ENCODE measurements around the gene IL1A. TPM values are rescaled to one million over a fixed set of nuclear protein-coding genes. Genes with fewer than 3 reads are reported as not detected.

The IL1A gene
- polyA plus RNA-seq, 1 of the 3 experiments (the other 2 are of a cell fraction) = not detected

- H3K79me2 ChIP-seq (ENCODE audit: insufficient read depth) = no peaks in the 10 kb centered on the region
- H3K9ac ChIP-seq = no peak overlapping the region
- H3K27ac ChIP-seq (ENCODE audit: low read depth in 2 of 2, low read length in 1 of 2) = no peak overlapping the region
- ChIA-PET POLR2A (no interaction called here), CTCF (no interaction called here)
- H3F3A ChIP-seq (replicated peaks; ENCODE audit: insufficient read depth) = no peaks in the 10 kb centered on the region
- H3K4me3 ChIP-seq (ENCODE audit: low read depth in 2 of 2, low read length in 1 of 2) = no peak overlapping the region
- no peaks in the 10 kb centered on the region for H3K27me3 ChIP-seq (ENCODE audit: insufficient read depth)
- no peaks in the 10 kb centered on the region for H4K20me1 ChIP-seq (ENCODE audit: insufficient read depth)
- 89% methylated on average over 3 of the region's 3 CpGs for WGBS (ENCODE audit: low lambda C conversion rate)
- no peak for DNase-seq
- no peaks in the 10 kb centered on the region for H3K9me2 ChIP-seq
- H3K36me3 ChIP-seq (replicated peaks in 1 of 2; ENCODE audit: control insufficient read depth in 1 of 2, insufficient read depth in 2 of 2, low read length in 1 of 2) = no peaks in the 10 kb centered on the region
- no peaks in the 10 kb centered on the region for H3K4me1 ChIP-seq (ENCODE audit: control insufficient read depth in 1 of 2, insufficient read depth in 2 of 2, low read depth in 1 of 2, low read length in 1 of 2)
- no peak overlapping the region for H3K4me2 ChIP-seq
- H3K9me3 ChIP-seq = no peaks in the 10 kb centered on the region
- TF ChIP-seq MAX (IDR thresholded peaks at IDR 0.05; ENCODE audit: low read depth) (no peak), ELF1 (IDR thresholded peaks at IDR 0.05) (no peak), SMC3 (IDR thresholded peaks at IDR 0.05; ENCODE audit: low read depth, low read length) (no peak), SIN3A (IDR thresholded peaks at IDR 0.05; ENCODE audit: borderline replicate concordance, low read depth, low read length) (no peak), JUND (IDR thresholded peaks at IDR 0.05) (no peak), PBX3 (IDR thresholded peaks at IDR 0.05) (no peak), MEF2A (IDR thresholded peaks at IDR 0.05; ENCODE audit: borderline replicate concordance, low read depth) (no peak), NRF1 (IDR thresholded peaks at IDR 0.05; ENCODE audit: low read depth, low read length) (no peak), TCF12 (IDR thresholded peaks at IDR 0.05) (no peak), RXRA (IDR thresholded peaks at IDR 0.05; ENCODE audit: borderline replicate concordance, low read depth) (no peak), RAD21 (IDR thresholded peaks at IDR 0.05; ENCODE audit: low read length) (no peak), GABPA (IDR thresholded peaks at IDR 0.05; ENCODE audit: low read depth) (no peak), RCOR1 (IDR thresholded peaks at IDR 0.05; ENCODE audit: low read length) (no peak), FOSL2 (IDR thresholded peaks at IDR 0.05; ENCODE audit: borderline replicate concordance, low read depth) (no peak), NFIC (IDR thresholded peaks at IDR 0.05; ENCODE audit: borderline replicate concordance) (no peak), EP300 (IDR thresholded peaks at IDR 0.05; ENCODE audit: borderline replicate concordance in 1 of 2, low read depth in 1 of 2, low read length in 1 of 2) (no peak)
- TF ChIP-seq, protein P1, sequence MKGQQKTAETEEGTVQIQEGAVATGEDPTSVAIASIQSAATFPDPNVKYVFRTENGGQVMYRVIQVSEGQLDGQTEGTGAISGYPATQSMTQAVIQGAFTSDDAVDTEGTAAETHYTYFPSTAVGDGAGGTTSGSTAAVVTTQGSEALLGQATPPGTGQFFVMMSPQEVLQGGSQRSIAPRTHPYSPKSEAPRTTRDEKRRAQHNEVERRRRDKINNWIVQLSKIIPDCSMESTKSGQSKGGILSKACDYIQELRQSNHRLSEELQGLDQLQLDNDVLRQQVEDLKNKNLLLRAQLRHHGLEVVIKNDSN (IDR thresholded peaks at IDR 0.05; ENCODE audit: borderline replicate concordance, low read depth) = no peak
- TF ChIP-seq, protein P2, sequence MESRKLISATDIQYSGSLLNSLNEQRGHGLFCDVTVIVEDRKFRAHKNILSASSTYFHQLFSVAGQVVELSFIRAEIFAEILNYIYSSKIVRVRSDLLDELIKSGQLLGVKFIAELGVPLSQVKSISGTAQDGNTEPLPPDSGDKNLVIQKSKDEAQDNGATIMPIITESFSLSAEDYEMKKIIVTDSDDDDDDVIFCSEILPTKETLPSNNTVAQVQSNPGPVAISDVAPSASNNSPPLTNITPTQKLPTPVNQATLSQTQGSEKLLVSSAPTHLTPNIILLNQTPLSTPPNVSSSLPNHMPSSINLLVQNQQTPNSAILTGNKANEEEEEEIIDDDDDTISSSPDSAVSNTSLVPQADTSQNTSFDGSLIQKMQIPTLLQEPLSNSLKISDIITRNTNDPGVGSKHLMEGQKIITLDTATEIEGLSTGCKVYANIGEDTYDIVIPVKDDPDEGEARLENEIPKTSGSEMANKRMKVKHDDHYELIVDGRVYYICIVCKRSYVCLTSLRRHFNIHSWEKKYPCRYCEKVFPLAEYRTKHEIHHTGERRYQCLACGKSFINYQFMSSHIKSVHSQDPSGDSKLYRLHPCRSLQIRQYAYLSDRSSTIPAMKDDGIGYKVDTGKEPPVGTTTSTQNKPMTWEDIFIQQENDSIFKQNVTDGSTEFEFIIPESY (IDR thresholded peaks at IDR 0.05; ENCODE audit: borderline replicate concordance, low read depth) = no peak
- H2AFZ ChIP-seq (ENCODE audit: low read depth) = no peak overlapping the region
These were observed 9.6 kb downstream of the IL1A start for GRCh38 chr2:112774536-112775285.
